ENCODE measurements around the gene CLDN19. TPM values are rescaled to one million over a fixed set of nuclear protein-coding genes. Genes with fewer than 3 reads are reported as not detected.

CLDN19 gene
- total and polyA plus RNA-seq, 7 donors = 0.03 to 0.34 (median 0.14) TPM; not detected in 4

DNA sequence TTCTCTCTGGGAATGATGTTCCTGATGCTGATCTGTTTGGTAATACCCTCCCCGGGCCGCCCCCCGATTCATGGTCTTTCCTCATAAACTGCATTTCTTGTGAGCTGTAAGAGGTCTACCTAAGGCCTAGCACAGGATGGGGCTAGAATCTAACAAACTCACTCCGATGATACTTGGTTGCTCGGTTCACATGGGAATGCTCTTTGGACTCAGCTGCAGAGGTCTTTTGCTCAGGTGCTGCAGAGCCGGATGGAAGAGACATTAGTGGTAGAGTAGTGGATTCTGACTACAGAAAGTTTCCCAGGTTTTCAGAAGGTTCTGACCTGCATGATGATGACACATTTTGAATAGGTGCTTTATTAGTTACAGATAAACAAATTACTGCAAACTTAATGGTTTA, 36.5 kb upstream of the CLDN19 start:
- Histone ChIP-seq H3K4me3 (no peak overlapping the region), H3K27me3 (ENCODE audit: insufficient read depth in 3 of 3, low read length in 2 of 3) (no peaks in the 10 kb centered on the region), H3K36me3 (ENCODE audit: insufficient read depth in 1 of 2, low read depth in 1 of 2) (peaks cover 10 to 79% of the 10 kb centered on the region in 2 donors), H3K4me1 (peaks cover 3% of the 10 kb centered on the region), H3K9me3 (no peaks in the 10 kb centered on the region), H3K27ac (no peak overlapping the region)
- DNase-seq = no peak
- WGBS, 3 donors = 71 to 89% (median 78%) methylated on average over 6 of the region's 6 CpGs
- TF ChIP-seq, protein P1, sequence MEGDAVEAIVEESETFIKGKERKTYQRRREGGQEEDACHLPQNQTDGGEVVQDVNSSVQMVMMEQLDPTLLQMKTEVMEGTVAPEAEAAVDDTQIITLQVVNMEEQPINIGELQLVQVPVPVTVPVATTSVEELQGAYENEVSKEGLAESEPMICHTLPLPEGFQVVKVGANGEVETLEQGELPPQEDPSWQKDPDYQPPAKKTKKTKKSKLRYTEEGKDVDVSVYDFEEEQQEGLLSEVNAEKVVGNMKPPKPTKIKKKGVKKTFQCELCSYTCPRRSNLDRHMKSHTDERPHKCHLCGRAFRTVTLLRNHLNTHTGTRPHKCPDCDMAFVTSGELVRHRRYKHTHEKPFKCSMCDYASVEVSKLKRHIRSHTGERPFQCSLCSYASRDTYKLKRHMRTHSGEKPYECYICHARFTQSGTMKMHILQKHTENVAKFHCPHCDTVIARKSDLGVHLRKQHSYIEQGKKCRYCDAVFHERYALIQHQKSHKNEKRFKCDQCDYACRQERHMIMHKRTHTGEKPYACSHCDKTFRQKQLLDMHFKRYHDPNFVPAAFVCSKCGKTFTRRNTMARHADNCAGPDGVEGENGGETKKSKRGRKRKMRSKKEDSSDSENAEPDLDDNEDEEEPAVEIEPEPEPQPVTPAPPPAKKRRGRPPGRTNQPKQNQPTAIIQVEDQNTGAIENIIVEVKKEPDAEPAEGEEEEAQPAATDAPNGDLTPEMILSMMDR (IDR thresholded peaks at IDR 0.05) = no peak
- intact Hi-C loops (cut with DNase I) = loop anchor here (5.0 to 10.0 kb wide), 2 partner anchors 138 to 296 kb away; no protein-coding TSS in a partner anchor
- ATAC-seq = no peak

DNA sequence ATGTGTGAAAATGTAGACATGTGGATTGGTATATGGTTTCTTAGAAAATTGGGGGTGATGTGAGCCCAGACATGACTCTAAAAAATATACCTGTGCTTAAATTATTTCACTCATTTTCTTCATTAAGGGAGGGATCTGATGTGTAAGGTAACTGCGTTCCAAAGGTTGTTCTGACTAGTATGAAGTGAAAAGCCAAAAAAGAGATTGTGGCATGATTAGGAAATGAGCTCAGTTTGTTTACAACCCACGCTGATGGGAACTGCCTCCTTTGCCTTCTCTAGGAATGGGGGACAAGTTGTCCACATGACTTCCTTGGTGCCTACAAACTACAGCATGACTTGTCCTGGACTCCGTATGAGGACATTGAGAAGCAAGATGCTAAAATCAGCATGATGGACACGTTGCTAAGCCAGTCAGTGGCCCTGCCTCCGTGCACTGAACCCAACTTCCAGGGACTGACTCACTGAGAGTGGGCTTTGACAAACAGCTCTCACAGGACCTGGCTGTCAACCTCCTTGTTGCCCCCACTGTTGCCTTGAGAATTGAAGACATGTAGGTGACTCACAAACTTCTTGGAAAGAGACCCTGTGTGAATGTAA, 35.0 kb upstream of the CLDN19 start:
- intact Hi-C loops (cut with DNase I) = loop anchor here (5.0 to 10.0 kb wide), 2 partner anchors 140 to 297 kb away; no protein-coding TSS in a partner anchor
- Histone ChIP-seq H3K9me3 (no peaks in the 10 kb centered on the region), H3K27ac (no peak overlapping the region), H3K4me3 (no peak overlapping the region), H3K36me3 (ENCODE audit: insufficient read depth in 1 of 2, low read depth in 1 of 2) (peaks cover 9 to 64% of the 10 kb centered on the region in 2 donors), H3K27me3 (ENCODE audit: insufficient read depth in 3 of 3, low read length in 2 of 3) (no peaks in the 10 kb centered on the region), H3K4me1 (peaks cover 5% of the 10 kb centered on the region)
- WGBS, 3 donors = 82 to 92% (median 85%) methylated on average over 5 of the region's 5 CpGs
- DNase-seq (no peak), ATAC-seq (no peak)
- TF ChIP-seq, protein P1 (IDR thresholded peaks at IDR 0.05) = no peak

DNA sequence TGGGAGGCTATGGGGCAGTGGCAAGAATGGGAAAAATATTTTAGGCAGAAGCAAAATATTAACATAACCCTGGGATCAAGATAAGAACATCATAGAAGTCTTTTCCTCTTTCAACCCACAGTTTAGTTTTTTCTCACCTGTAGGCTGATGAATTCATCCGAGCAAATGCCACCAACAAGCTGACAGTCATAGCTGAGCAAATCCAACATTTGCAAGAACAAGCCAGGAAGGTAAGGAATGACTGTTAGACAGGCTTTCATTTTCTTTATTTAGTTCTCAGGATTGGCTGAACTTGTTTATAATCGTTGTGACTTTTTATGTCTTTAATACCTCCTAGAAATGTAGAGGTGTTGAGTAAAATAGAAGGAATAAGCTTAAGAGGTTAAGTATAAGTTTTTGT, 33.4 kb upstream of the CLDN19 start:
- peaks cover 9 to 50% of the 10 kb centered on the region in 2 donors for H3K36me3 ChIP-seq (ENCODE audit: insufficient read depth in 1 of 2, low read depth in 1 of 2)
- no peak for DNase-seq

DNA sequence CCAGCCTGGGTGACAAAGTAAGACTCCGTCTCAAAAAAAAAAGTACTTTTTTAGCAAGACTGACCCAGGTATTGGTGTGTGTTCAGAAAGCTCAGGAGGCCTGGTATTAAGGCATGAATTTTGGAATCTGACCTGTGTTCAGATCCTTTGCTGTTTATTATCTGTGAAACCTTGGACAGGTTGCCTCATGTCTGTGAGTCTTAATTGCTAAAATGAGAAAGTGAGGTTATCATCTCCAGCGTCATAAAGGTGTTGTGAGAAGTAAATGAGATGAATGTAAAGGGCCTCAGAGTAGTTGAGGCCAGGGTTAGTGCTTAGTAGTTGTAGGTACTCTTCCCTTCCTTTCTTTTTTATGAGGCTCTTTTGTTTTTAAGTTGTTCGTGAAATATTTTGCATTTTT, 29.8 kb upstream of the CLDN19 start:
- Histone ChIP-seq H3K4me1 (peaks cover 34% of the 10 kb centered on the region), H3K4me3 (no peak overlapping the region), H3K27me3 (ENCODE audit: insufficient read depth in 3 of 3, low read length in 2 of 3) (no peaks in the 10 kb centered on the region), H3K36me3 (ENCODE audit: insufficient read depth in 1 of 2, low read depth in 1 of 2) (peaks cover 2 to 15% of the 10 kb centered on the region in 2 donors), H3K27ac (peak overlapping the region; percentile 34), H3K9me3 (no peaks in the 10 kb centered on the region)
- no peak for DNase-seq
- 83 to 88% (median 84%) methylated on average over 3 of the region's 3 CpGs for WGBS, 3 donors
- ATAC-seq = no peak
- TF ChIP-seq, protein P1 (IDR thresholded peaks at IDR 0.05) = no peak
- intact Hi-C loops (cut with DNase I) = loop anchor here (5.0 to 10.0 kb wide), 4 partner anchors 47 to 315 kb away; partner anchors contain the start of genes ERMAP (in 1 of the 2), PPCS (in 1 of the 2), SVBP (in 1 of the 2) and ZMYND12 (in 1 of the 2)

More for the DNA sequence above, 33.4 kb upstream of the CLDN19 start:
- Histone ChIP-seq H3K4me3 (no peak overlapping the region), H3K9me3 (no peaks in the 10 kb centered on the region), H3K27me3 (ENCODE audit: insufficient read depth in 3 of 3, low read length in 2 of 3) (no peaks in the 10 kb centered on the region), H3K27ac (no peak overlapping the region), H3K4me1 (peaks cover 20% of the 10 kb centered on the region)
- 47 to 70% (median 48%) methylated on average over 2 of the region's 2 CpGs for WGBS, 3 donors
- TF ChIP-seq, protein P1 (IDR thresholded peaks at IDR 0.05) = no peak
- ATAC-seq = no peak
- intact Hi-C loops (cut with DNase I) = loop anchor here in 1 of 2 donors (10.0 kb wide), 1 partner anchor 141 kb away; no protein-coding TSS in a partner anchor
